Measurements from ENCODE around the gene FIGN.

The FIGN gene

DNA sequence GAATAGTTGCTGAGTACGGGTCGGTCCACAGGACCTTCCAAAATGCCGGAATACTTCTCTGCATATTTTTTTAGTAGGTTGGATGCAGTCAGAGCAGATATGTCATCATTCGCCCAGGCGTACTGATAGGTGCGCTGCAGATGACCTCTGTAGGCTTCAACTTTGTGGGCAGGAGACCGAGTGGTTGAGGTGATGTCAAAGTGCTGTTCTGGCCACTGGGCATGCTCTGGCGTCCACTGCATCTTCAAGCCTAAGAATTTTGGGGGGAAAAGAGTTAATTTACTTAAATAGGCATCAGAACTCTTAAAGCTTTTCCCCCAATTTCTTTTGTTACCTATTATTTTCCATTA lies 124.3 kb downstream of the FIGN start:
- DNase-seq (ENCODE audit: low read depth): no peak

DNA sequence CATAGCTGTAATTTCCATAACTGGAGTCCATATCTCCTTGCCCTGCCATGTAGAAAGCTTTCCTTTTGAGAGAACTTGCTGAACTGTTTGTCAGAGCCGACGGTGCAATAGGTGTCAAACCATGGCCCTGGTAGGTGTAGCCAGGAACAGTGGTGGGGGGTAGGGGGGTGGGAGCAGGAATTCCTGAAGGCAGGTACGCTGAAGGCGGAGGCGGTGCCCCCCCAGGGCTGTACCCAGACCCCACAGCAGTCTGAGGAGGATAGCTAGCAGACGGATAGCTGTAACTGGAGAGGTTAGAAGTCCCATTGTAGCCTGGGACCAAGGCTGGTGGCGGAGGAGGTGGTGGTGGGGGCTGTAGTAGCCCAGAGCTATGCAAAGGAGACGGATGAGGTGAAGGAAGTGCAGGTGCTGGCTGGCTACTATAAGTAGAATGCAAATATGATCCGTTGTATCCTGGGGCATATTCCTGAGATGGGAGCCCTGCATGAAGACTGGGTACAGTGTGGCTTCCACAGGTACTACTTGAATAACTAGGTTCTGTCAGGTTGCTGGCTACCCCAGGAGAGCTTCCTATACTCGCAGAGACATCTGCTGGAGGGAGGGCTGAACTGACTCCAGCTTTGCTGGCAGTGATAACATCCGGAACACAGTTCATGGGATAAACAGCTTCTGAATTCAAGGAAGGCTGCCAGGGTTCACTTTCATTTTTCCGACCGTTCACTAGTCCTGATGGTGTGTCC lies 124.8 kb downstream of the FIGN start:
- DNase-seq (ENCODE audit: low read depth): no peak

DNA sequence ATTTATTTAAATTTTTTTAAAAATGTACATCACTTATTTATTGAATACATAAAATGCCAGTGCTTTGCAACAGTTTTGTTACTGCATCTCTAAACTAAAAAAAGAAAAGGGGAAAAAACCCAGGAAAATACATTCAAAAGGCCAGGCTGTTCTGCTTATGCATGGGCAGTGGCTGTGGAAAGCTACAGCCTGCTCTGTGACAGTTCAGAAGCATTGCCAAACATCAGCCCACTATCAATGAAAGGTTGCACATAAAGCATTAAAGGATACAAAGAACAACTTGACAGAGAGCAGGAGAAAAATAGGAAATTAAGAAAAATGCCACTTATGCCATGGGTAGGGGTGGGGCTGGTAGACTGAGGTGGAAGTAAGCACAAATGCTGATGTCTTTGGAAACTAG lies 128.2 kb downstream of the FIGN start:
- no peak for DNase-seq (ENCODE audit: low read depth)

DNA sequence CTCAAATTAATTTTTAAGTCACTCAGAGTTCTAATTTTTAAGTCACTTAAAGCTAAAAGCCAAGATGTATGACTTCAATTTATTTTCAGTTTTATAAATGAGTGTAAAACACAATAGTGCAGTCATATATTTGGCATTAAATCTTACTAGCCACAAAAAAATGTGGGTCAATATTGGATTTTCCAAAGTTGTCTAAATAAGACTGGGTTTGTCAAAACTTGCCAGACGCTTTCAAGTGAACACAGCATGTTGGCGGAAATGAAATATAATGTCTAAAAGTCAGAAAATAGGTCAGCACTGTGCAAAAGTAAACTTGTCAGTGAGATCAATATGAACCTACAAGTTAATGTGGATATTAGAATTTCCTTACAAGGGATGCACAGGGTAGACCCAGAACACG lies 128.9 kb downstream of the FIGN start:
- no peak for DNase-seq (ENCODE audit: low read depth)

DNA sequence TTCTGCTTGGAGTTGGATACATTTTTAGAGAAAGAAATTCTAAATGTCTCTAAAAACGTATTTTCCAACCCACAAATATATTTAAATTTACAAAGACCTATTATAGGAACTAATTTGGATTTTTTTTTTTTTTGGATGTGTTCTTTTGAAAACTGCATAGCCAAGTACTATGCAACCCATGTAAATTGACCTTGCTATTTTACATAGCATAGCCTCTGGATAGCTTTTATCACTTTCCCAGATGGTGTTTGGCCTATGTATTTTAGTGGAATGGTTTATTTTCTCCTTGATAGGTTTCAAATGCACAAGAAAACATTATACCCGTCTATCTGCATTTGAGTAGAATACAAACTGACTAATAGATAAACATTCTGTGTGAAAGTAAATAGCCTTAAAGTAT lies 130.0 kb downstream of the FIGN start:
- no peak for DNase-seq (ENCODE audit: low read depth)

DNA sequence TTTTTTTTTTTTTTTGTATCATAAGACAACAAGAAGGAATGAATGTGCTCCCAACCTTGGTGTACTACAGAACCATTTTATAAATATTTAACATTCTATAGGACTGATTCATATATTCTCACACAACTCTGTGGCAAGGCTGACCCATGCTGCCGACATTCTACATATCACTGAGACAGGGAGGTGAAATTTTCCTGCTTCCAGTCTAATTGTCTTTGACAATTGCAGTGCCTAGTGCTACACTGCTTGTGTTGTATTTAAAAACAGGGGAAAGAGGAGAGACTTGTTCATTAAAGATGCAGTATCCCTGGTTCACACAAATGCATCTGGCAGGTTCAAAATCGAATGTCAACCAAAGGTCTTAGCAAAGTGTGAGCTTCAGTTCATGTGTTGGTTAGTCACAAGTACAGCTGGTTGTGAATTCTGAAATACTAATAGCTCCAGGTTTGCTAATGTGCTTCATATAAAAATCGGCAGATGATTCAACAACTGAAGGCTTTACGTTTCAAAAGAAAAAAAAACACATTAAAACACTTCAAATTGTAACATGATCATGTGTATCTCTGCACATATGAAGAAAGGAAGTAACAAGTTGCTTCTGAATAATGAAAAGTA lies 130.8 kb downstream of the FIGN start:
- DNase-seq (ENCODE audit: low read depth): no peak

DNA sequence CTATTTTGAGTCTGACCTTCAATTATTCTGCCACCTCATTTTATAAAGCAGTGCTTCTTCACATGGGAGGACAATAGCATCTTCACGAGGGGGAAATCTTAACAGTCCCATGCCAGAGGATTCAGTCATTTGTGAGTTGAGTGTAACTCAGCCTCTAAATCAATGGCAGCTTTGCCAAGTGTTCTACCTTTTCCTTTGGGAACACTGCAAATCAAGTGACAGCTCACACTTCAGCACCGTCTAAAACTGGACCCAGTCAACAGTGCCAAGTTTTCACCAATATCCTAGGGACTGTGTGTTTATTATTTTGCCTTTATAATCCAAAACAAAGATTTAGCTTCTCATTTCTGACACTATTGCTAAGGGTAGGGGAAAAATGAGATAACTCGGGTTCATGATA lies 133.6 kb downstream of the FIGN start:
- no peak for DNase-seq (ENCODE audit: low read depth)

DNA sequence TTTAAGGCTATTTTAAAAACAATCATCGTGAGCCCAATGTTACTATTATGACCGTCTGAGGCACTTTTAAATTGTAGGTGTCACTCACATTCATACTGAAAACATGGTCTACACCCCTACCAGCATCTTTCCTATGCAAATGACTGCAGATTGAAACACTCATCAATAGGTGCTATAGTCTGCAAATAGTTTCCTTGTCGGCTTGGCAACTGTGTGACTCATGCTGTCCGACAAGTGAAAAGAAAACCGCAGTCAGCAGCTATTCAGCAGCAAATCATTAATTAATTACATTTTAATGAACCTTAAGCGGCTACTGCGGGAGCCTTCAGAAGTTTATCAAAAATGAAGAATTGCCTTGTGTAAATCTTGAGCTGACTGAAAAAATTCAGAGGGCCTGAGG lies 134.4 kb downstream of the FIGN start:
- DNase-seq (ENCODE audit: low read depth): no peak

DNA sequence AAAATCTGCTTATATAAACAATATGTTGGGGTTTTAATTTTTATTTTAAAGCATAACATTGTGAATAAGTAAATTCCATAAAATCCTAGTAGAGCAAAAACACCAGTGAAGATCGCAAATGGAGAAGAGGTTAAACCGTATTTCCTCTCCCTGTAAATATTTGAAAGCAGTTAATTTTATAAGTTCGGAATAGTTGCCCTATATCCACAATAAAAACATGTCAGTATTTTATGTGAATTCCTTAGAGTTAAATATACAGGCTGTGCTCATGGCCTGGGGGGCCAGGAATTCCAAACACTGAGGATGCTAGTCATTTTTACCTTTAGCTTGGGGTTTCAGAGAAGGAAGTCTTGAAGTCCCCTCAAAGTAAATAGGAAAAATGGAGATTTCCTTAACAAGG lies 135.0 kb downstream of the FIGN start:
- no peak for DNase-seq (ENCODE audit: low read depth)

DNA sequence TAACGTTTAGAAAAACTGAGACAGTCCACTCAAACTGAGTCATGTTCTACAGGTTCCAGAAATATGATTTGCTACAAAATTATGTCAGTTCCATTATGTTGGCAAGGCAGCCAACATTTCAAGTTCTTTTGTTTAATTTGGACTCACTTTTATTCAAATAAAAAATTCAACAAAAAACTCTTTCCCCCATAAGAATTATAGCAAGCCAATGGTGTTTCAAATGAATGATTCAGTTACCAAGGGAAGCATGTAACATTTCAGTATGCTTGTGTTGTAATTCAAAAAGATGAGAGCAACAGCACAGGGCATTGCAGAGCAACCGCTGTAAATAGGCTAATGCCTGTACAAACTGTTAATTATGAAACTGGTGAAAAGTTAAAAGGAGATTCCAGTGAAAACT lies 140.8 kb downstream of the FIGN start:
- no peak for DNase-seq (ENCODE audit: low read depth)

DNA sequence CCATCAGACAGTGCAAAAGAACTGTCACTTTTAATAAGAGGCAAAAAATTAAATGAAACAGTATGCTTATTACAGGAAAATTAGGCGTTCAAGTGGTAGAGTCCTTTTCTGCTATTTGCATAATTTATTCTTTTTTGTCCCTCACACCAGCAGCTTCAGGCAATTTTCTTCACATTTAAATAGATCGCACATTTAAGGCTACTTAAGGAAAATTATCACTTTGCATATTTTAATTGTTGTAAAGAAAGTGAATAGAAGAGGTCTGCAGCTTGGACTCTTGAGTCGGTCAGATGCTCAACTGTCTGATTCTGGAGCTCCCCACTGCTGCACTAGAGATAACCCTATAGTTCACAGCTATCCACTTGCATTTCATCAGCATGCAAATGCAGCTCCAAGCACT lies 141.3 kb downstream of the FIGN start:
- no peak for DNase-seq (ENCODE audit: low read depth)

DNA sequence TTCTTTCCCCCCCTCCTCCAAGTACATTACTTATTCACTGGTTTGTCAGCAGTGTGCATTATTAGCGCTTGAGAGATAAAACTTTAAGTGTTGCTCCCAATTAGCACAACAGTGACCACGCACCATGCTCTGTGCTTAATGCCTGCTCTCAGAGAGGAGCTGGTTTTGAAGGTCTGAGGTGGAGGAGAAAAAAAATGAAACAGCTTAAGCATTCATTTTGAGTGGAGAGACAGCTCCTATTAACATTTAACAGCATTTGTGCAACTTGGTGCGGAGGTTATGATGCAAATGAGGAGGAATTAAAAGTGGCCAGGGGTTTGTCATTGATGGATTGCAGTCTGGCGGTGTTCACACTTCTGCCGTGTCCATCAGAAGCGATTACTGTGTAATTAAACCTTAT lies 141.8 kb downstream of the FIGN start:
- DNase-seq (ENCODE audit: low read depth): no peak

DNA sequence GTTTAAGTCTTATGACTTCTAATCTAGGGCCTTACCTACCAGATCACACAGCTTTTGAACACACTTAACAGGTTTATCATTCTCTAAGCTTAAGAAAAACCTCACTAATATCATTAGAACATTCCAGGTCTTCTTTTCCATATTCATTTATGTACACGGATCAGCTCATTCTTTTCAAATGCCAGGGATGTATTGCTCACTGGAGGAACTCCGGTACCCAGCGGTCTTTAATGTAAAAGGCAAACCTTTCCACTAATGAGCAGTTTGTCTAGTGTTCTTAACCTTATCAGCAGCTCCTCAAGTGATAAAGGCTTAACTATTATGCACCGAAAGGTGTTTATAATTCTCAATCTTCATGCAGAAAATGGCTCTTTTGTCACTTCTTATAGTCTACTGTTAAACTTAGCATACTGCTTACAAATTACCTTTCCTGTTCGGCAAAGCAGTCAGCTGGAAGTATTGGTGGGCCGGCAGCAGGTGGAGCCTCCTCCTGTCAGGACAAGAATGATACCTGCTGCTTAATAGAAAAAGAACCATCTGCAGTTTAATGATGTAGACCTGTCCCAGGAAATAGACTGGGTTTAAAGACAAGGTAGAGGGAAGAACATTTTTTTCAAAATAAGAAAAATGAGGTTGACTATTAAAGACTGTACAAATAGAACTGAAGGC lies 142.7 kb downstream of the FIGN start:
- no peak for DNase-seq (ENCODE audit: low read depth)

DNA sequence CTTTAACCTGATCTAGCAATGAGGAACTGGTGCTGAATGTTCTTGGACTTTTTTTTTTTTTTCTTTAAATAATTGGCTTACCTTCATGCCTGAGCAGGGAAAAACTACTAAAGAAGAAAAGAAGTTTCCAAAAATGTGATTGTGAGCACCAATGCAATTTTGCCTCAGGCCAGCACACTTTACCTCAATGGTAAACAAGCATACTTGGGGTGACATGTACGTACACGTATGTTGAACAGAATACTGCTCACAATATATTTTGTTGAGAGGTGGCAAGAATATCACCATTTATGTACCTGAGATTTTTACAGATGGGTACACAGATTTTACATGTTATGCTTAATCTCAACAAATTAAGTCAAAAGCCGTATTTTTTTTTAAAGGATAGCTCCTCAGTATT lies 144.3 kb downstream of the FIGN start:
- DNase-seq (ENCODE audit: low read depth): no peak

DNA sequence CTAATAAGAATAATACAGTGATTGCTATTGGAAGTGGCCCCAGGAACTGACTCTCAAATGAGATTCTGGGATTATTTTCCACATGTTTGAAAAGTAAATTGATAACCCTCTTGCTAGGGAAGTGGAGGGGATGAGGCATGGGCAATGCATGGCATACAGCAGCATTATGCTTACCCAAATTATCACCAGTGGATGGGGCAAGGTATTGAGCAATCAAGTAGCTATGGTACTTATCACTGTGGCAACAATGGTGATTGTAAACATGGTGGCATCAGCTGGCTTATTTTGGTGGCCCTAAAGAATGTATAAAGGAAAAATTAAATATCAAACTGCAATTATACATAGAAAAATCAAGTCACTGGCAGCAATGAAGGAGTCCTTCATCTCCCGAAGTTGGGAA lies 155.1 kb downstream of the FIGN start:
- no peak for DNase-seq (ENCODE audit: low read depth)

DNA sequence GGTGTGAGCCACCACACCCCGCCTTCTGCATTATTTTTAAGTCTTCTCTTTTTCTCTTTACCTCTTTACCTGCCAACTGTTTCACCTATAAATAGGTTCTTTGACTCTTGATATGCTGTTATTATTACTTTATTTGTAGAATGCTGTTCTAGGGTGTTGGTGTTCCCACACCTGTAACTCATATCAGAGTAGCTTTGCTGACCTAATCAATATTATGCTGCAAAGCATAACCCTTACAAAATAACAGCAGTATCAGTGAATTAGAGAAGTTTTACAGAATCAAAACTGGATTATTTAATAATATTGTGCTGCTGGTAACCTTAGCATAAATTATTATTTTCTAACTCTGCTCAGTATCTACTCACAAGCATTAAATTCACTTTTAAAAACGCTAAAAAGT lies 161.5 kb downstream of the FIGN start:
- no peak for DNase-seq (ENCODE audit: low read depth)

DNA sequence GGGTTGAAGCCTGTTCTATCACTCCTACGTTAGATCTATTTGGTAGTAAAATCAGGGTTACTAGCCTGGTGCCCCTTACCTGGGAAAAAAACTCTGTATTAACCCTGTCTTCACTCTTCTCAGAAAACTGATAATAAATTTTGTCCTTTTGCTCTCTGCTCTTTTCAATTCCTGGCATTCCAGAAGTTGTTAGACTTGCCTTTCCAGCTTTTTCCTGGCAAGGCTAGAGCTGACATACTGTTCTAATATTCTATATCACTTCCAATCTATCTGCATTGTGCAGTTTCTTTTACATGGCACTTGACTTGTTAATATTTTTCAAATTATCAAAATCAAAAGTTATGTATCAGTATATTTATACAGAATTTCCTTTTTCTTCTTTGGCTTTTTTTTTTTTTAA lies 162.2 kb downstream of the FIGN start:
- no peak for DNase-seq (ENCODE audit: low read depth)

DNA sequence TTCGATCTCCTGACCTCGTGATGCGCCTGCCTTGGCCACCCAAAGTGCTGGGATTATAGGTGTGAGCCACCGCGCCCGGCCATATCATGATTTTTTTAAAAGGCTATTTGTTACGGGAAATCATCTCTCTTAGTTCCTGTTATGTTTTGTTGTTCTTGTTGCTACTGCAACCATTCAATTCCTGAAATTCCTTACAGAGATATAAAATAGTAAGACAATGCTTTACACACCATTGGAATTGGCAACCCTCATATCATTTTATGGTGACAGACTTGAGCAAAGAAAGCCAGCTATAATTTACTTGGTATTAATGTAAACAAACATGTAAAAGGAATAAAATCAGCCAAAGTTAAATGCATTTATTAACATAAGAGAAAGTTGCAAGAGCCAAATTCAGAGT lies 163.0 kb downstream of the FIGN start:
- no peak for DNase-seq (ENCODE audit: low read depth)

DNA sequence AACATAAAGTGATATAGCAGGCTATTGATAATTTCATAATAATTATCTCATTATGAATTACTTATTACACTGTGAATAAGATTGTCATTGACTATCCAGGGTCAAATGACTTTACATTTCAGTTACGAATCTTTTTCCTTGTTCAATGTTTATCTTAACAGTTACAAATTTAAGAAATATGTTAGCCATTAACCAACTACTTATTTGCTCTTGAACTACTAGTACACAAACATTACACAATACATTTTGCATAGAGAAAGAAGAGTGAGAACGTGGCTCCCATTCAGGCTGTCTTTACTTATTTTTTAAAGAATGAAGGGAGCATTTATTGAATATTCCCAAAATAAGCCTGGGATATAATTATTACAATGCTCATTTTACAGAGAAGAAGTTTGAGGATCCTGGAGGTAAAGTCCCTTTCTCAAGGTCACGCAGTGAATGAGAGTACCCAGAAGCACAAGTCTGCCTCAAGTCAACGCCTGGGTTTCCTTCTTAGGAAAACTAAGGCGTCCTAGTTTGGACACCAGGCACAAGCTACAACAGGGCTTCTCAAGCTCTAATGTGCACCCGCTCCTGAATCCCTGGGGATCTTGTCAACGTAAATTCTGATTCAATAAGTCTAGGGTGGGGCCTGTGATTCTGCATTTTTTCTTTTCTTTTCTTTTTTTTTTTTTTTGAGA lies 164.2 kb downstream of the FIGN start:
- DNase-seq (ENCODE audit: low read depth): no peak

DNA sequence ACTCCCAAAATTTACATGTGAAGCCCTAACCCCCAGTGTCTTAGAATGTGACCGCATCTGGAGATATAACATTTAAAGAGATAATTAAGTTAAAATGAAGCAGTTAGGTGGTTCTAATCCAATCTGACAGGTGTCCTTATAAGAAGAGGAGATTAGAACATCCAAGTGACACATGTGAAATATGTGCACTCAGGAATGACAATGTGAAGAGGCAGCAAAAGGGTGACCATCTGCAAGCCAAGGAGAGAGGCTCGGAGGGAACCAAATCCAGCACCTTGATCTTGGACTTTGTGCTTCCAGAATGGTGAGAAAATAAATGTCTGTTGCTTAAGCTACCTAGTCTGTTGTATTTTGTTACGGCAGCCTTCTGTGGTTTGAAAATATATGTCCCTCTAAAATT lies 165.4 kb downstream of the FIGN start:
- DNase-seq (ENCODE audit: low read depth): no peak

DNA sequence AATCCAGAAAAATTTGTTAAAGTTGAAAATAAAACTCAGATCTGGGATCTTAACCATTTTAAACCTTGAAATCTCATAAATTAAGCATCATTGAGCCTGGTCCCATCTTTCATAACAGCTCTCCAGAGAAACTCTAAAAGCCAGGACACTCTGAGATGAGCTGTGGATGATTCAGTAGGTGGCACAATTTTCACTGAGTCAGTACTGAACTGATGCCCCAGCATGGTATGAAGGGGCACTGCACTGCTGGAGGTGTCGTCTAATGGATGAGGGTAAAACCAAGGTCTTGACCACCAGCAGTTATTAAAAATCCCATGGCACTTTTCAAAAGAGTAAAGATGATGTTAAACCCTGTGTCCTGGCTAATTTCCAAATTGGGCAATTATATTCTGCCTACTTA lies 170.6 kb downstream of the FIGN start:
- no peak for DNase-seq (ENCODE audit: low read depth)

DNA sequence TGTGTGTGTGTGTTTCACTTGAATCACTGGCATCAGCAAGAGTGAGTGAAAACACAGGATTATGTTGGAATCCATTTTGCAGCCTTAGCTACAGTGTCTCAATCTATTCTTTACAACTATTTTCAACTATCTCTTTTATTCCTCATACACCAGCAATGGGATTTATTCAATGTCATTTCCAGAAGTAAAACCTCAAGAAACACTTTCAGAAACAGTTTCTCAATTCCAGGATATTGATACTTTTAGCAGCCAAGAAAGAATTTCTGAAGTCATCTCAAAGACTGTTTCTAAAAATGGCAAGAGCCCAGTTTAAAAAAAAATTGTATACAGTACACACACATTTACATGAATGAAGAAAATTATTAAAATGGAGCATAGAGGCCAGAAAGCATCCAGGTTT lies 171.6 kb downstream of the FIGN start:
- DNase-seq (ENCODE audit: low read depth): no peak

DNA sequence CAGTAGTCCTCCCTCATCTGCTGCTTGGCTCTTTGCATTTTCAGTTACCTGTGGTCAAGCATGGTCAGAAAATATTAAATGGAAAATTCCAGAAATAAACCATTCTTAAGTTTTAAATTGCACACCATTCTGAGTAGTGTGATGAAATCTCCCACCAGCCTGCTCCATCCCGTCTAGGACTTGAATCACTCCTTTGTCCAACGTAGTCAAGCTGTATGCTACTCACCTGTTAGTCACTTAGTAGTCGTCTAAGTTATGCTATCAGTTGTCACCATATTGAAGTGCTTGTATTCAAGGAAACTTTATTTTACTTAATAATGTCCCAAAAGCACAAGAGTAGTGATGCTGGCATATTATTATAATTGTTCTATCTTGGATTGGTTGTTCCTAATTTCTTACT lies 172.5 kb downstream of the FIGN start:
- no peak for DNase-seq (ENCODE audit: low read depth)

Data from stimulated activated CD8-positive, alpha-beta memory T cell treated with anti-CD3 and anti-CD28 coated beads, Interleukin-15, amount 100 ng/mL, for 1 hour (primary cell).